GM23338 (cell line): ENCODE data around the gene CFAP74. TPM values are rescaled to one million over a fixed set of nuclear protein-coding genes. Genes with fewer than 3 reads are reported as not detected.

Experiments
- ATAC-seq: fragments of 200-7000 bp; cut with Tn5 transposase; 3 replicates; pipeline ENCODE4 v1.9.1; 2020
- DNase-seq: peaks from one replicate; pipeline ENCODE4 v3.0.0-alpha.2; 2015; ENCODE audit warnings: low spot score
- H2AFZ ChIP-seq: fragments of 200-600 bp; sonication (generic); 2 replicates; pipeline ENCODE4 v1.8.0; 2016; ENCODE audit warnings: antibody characterized with exemption, mild to moderate bottlenecking, moderate library complexity
- H3F3A ChIP-seq: fragments of 200-600 bp; sonication (generic); replicated peaks from 2 replicates; pipeline ENCODE4 v1.8.0; 2017; ENCODE audit warnings: antibody characterized with exemption, mixed run types, low read depth
- H3K27ac ChIP-seq: fragments of 200-600 bp; sonication (generic); 2 replicates; pipeline ENCODE4 v1.6.1; 2016; ENCODE audit warnings: low read depth
- H3K27me3 ChIP-seq: fragments of 200-600 bp; sonication (generic); 2 replicates; pipeline ENCODE4 v1.8.0; 2016; ENCODE audit warnings: mild to moderate bottlenecking, mixed run types, moderate library complexity; ENCODE audit not compliant: insufficient read depth
- H3K36me3 ChIP-seq: fragments of 200-600 bp; sonication (generic); 2 replicates; pipeline ENCODE4 v1.8.0; 2016; ENCODE audit warnings: mild to moderate bottlenecking; ENCODE audit not compliant: insufficient read depth
- H3K4me1 ChIP-seq: fragments of 200-600 bp; sonication (generic); 2 replicates; pipeline ENCODE4 v1.8.0; 2016; ENCODE audit warnings: mild to moderate bottlenecking, moderate library complexity; ENCODE audit not compliant: insufficient read depth
- H3K4me2 ChIP-seq: fragments of 200-600 bp; sonication (generic); 2 replicates; pipeline ENCODE4 v1.7.1; 2017; ENCODE audit warnings: mixed run types
- H3K4me3 ChIP-seq: fragments of 200-600 bp; sonication (generic); 2 replicates; pipeline ENCODE4 v1.6.1; 2016; ENCODE audit warnings: mixed run types
- H3K79me2 ChIP-seq: fragments of 200-600 bp; sonication (generic); replicated peaks from 2 replicates; pipeline ENCODE4 v1.8.0; 2017; ENCODE audit warnings: mild to moderate bottlenecking; ENCODE audit not compliant: insufficient read depth
- H3K9me2 ChIP-seq: fragments of 200-600 bp; sonication (generic); 2 replicates; pipeline ENCODE4 v1.8.0; 2017; ENCODE audit not compliant: insufficient read depth
- H4K20me1 ChIP-seq: fragments of 200-600 bp; sonication (generic); replicated peaks from 2 replicates; pipeline ENCODE4 v1.8.0; 2017; ENCODE audit warnings: mild to moderate bottlenecking; ENCODE audit not compliant: insufficient read depth
- H3K27ac Mint-ChIP-seq: 2 replicates; pipeline ENCODE4 v1.8.0; 2020; ENCODE audit warnings: inconsistent platforms, mild to moderate bottlenecking, moderate library complexity, mixed read lengths
- H3K27me3 Mint-ChIP-seq: 3 replicates; pipeline ENCODE4 v1.8.0; 2022; ENCODE audit warnings: low read depth, mild to moderate bottlenecking, moderate library complexity, mixed read lengths, inconsistent platforms; ENCODE audit not compliant: insufficient read depth, poor library complexity
- H3K36me3 Mint-ChIP-seq: 3 replicates; pipeline ENCODE4 v1.8.0; 2021; ENCODE audit warnings: low read depth, mild to moderate bottlenecking, inconsistent platforms, moderate library complexity, mixed read lengths
- H3K4me1 Mint-ChIP-seq: 3 replicates; pipeline ENCODE4 v1.8.0; 2020; ENCODE audit warnings: mild to moderate bottlenecking, inconsistent platforms, mixed read lengths
- H3K4me3 Mint-ChIP-seq: 3 replicates; pipeline ENCODE4 v1.8.0; 2021; ENCODE audit warnings: moderate library complexity, mild to moderate bottlenecking, inconsistent platforms, mixed read lengths
- H3K9me3 Mint-ChIP-seq: 3 replicates; pipeline ENCODE4 v1.8.0; 2020; ENCODE audit warnings: moderate library complexity, mild to moderate bottlenecking, inconsistent platforms, mixed read lengths
- CREB1 ChIP-seq: fragments of 250-450 bp; sonication (Bioruptor Pico); IDR thresholded peaks from 2 replicates; pipeline ENCODE4 v1.5.0; 2020; ENCODE audit warnings: low read depth, mild to moderate bottlenecking, moderate library complexity
- CTCF ChIP-seq, 2 experiments: fragments of 200-600 bp in 1 of 2; sonication (generic) in 1 of 2; conservative IDR thresholded peaks; 2 replicates each; pipeline versions ENCODE4 v1.5.1 to v1.6.1; 2016 to 2017; ENCODE audit warnings: antibody characterized with exemption in 2 of 2, low read depth in 2 of 2, mild to moderate bottlenecking in 2 of 2, moderate library complexity in 1 of 2
- ETS1 ChIP-seq: IDR thresholded peaks from 2 replicates; pipeline ENCODE4 v1.6.1; 2016; ENCODE audit warnings: antibody characterized with exemption
- EZH2 ChIP-seq: fragments of 200-600 bp; sonication (generic); IDR thresholded peaks from one replicate; pipeline ENCODE4 v1.8.0; 2017; ENCODE audit warnings: antibody characterized with exemption, mild to moderate bottlenecking, low read depth; ENCODE audit not compliant: unreplicated experiment
- JUNB ChIP-seq: IDR thresholded peaks from one replicate; pipeline ENCODE4 v1.6.1; 2016; ENCODE audit warnings: antibody characterized with exemption; ENCODE audit not compliant: unreplicated experiment
- NANOG ChIP-seq: IDR thresholded peaks from 2 replicates; pipeline ENCODE4 v1.6.1; 2016; ENCODE audit warnings: antibody characterized with exemption, borderline replicate concordance
- STAT1 ChIP-seq: IDR thresholded peaks from one replicate; pipeline ENCODE4 v1.6.1; 2016; ENCODE audit warnings: antibody characterized with exemption; ENCODE audit not compliant: unreplicated experiment
- ZNF331 ChIP-seq: fragments of 250-450 bp; sonication (Bioruptor Pico); IDR thresholded peaks from 2 replicates; pipeline ENCODE4 v1.5.0; 2020; ENCODE audit warnings: low read depth, mild to moderate bottlenecking, moderate library complexity
- polyA plus RNA-seq: library from polyadenylated mRNA; unstranded; fragments of >200 nt; fragmentation: Nextera tagmentation; extraction: Ambion mirVana; gene quantifications from 2 replicates; pipeline ENCODE4 v1.2.1, GENCODE V29; 2016
- total RNA-seq: library from RNA; depleted of rRNA; stranded (reverse); fragments of >200 nt; shearing (Covaris generic); gene quantifications from 2 replicates; pipeline ENCODE4 v1.2.3, GENCODE V29; 2014
- TF ChIP-seq, protein P1 (sequence below): IDR thresholded peaks from one replicate; pipeline ENCODE4 v1.6.1; 2018; ENCODE audit warnings: antibody characterized with exemption; ENCODE audit not compliant: unreplicated experiment

The CFAP74 gene
- total and polyA plus RNA-seq, 2 experiments from 2014 or later = 0.21 TPM; not detected in 1

DNA sequence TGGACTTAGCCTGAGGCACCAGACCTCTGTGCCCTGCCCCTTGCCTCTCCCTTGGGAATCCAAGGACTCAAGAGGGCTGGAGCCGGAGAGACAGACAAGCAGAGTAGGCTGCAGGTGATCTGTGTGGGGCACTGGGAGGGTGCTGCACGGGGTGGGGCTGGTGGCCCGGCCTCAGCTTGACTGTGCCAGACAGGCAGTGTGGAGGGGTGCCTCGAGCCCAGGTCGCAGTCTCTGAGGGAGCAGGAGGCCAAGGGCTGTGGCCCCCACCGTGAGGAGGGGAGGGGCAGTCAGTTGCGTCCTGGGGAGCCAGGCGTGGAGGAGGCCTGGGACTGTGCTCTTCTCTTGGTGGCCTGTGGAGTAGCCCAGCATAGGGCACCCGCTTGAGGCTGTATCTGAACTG, 19.6 kb upstream of the CFAP74 start:
- DNase-seq (no peak), ATAC-seq (no peak)
- Histone ChIP-seq H3K27me3 (peaks cover 14% of the 10 kb centered on the region), H3K4me2 (no peak overlapping the region), H3K4me1 (peaks cover 6% of the 10 kb centered on the region; the same call in 1 of the 2 replicates), H2AFZ (no peak overlapping the region), H4K20me1 (no peaks in the 10 kb centered on the region), H3K9me2 (no peaks in the 10 kb centered on the region), H3K27ac (no peak overlapping the region), H3K36me3 (no peaks in the 10 kb centered on the region), H3K4me3 (no peak overlapping the region), H3F3A (peaks cover 4% of the 10 kb centered on the region; the same call in 1 of the 2 replicates), H3K79me2 (no peaks in the 10 kb centered on the region)
- no peak overlapping the region for H3K27ac Mint-ChIP-seq
- H3K4me3 Mint-ChIP-seq = no peak overlapping the region
- no peaks in the 10 kb centered on the region for H3K9me3 Mint-ChIP-seq
- H3K36me3 Mint-ChIP-seq = no peaks in the 10 kb centered on the region
- peaks cover 30% of the 10 kb centered on the region for H3K27me3 Mint-ChIP-seq
- peaks cover 4% of the 10 kb centered on the region; the same call in 2 of the 3 replicates for H3K4me1 Mint-ChIP-seq
- TF ChIP-seq EZH2 (no peak), ETS1 (no peak), NANOG (no peak), STAT1 (no peak), CREB1 (CRISPR knock-in tag) (no peak), JUNB (no peak), CTCF (conservative IDR thresholded peaks at IDR 0.05; ENCODE audit: low read depth in 2 of 2) (no peak), ZNF331 (no peak)
- TF ChIP-seq, protein P1, sequence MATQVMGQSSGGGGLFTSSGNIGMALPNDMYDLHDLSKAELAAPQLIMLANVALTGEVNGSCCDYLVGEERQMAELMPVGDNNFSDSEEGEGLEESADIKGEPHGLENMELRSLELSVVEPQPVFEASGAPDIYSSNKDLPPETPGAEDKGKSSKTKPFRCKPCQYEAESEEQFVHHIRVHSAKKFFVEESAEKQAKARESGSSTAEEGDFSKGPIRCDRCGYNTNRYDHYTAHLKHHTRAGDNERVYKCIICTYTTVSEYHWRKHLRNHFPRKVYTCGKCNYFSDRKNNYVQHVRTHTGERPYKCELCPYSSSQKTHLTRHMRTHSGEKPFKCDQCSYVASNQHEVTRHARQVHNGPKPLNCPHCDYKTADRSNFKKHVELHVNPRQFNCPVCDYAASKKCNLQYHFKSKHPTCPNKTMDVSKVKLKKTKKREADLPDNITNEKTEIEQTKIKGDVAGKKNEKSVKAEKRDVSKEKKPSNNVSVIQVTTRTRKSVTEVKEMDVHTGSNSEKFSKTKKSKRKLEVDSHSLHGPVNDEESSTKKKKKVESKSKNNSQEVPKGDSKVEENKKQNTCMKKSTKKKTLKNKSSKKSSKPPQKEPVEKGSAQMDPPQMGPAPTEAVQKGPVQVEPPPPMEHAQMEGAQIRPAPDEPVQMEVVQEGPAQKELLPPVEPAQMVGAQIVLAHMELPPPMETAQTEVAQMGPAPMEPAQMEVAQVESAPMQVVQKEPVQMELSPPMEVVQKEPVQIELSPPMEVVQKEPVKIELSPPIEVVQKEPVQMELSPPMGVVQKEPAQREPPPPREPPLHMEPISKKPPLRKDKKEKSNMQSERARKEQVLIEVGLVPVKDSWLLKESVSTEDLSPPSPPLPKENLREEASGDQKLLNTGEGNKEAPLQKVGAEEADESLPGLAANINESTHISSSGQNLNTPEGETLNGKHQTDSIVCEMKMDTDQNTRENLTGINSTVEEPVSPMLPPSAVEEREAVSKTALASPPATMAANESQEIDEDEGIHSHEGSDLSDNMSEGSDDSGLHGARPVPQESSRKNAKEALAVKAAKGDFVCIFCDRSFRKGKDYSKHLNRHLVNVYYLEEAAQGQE = no peak
